PC-9 (cell line): ENCODE measurements around the gene GDPD5. TPM values are rescaled to one million over a fixed set of nuclear protein-coding genes. Genes with fewer than 3 reads are reported as not detected.

Experiments
- BruUV-seq: library from RNA; stranded (reverse); fragments of 400-500 nt; replicated peaks from 2 replicates; lab custom pipeline; 2021; lab: Mats Ljungman, UMichigan
- CTCF ChIA-PET: fragments of 300-600 bp; sonication (Branson Sonifier 250); formaldehyde crosslinking; loops from one replicate; lab custom pipeline; 2022; ENCODE audit warnings: antibody characterized with exemption; lab: Charles Lee
- POLR2A ChIA-PET: fragments of 300-600 bp; sonication (Branson Sonifier 250); formaldehyde crosslinking; loops from one replicate; lab custom pipeline; 2022; ENCODE audit warnings: antibody characterized with exemption; ENCODE audit not compliant: unreplicated experiment; lab: Charles Lee
- DNase-seq, 2 experiments: peaks; one replicate each; pipeline versions ENCODE4 v3.0.0 to v3.0.0-alpha.2; 2015 to 2022; ENCODE audit warnings: mixed read lengths in 1 of 2
- H2AFZ ChIP-seq: fragments of 200-600 bp; sonication (generic); 2 replicates; pipeline ENCODE4 v1.8.1; 2017; ENCODE audit warnings: antibody characterized with exemption
- H3F3A ChIP-seq: fragments of 200-600 bp; sonication (generic); 2 replicates; pipeline ENCODE4 v1.8.1; 2017; ENCODE audit warnings: antibody characterized with exemption, mild to moderate bottlenecking, low read depth; ENCODE audit not compliant: insufficient read depth
- H3K27ac ChIP-seq: fragments of 200-600 bp; sonication (generic); 2 replicates; pipeline ENCODE4 v1.6.1; 2016; ENCODE audit warnings: mixed run types
- H3K27me3 ChIP-seq: fragments of 200-600 bp; sonication (generic); 2 replicates; pipeline ENCODE4 v1.6.1; 2016; ENCODE audit warnings: low read depth, mixed run types; ENCODE audit not compliant: insufficient read depth
- H3K36me3 ChIP-seq: fragments of 200-600 bp; sonication (generic); 2 replicates; pipeline ENCODE4 v1.6.1; 2016; ENCODE audit warnings: low read depth, mixed run types
- H3K4me1 ChIP-seq: fragments of 200-600 bp; sonication (generic); replicated peaks from 2 replicates; pipeline ENCODE4 v1.6.1; 2016; ENCODE audit warnings: mixed run types; ENCODE audit not compliant: insufficient read depth
- H3K4me2 ChIP-seq: fragments of 200-600 bp; sonication (generic); 2 replicates; pipeline ENCODE4 v1.6.1; 2017; ENCODE audit warnings: mixed run types
- H3K4me3 ChIP-seq: fragments of 200-600 bp; sonication (generic); 2 replicates; pipeline ENCODE4 v1.6.1; 2016; ENCODE audit warnings: mixed run types
- H3K79me2 ChIP-seq: fragments of 200-600 bp; sonication (generic); 2 replicates; pipeline ENCODE4 v1.6.1; 2017; ENCODE audit warnings: low read depth, mixed run types
- H3K9me2 ChIP-seq: fragments of 200-600 bp; sonication (generic); 2 replicates; pipeline ENCODE4 v1.8.1; 2017; ENCODE audit warnings: mild to moderate bottlenecking; ENCODE audit not compliant: insufficient read depth
- H3K9me3 ChIP-seq: fragments of 200-600 bp; sonication (generic); 2 replicates; pipeline ENCODE4 v1.8.1; 2016; ENCODE audit warnings: low read depth; ENCODE audit not compliant: insufficient read depth
- H4K20me1 ChIP-seq: fragments of 200-600 bp; sonication (generic); 2 replicates; pipeline ENCODE4 v1.8.1; 2017; ENCODE audit not compliant: insufficient read depth
- EZH2 ChIP-seq: fragments of 200-600 bp; sonication (generic); IDR thresholded peaks from 2 replicates; pipeline ENCODE4 v1.8.0; 2017; ENCODE audit warnings: antibody characterized with exemption, low read depth
- intact Hi-C: fragments of 100-400 bp; cut with micrococcal nuclease; formaldehyde crosslinking; loops from one replicate; pipeline ENCODE4 v1.10.0; 2022; ENCODE audit not compliant: unreplicated experiment
- total RNA-seq: library from RNA; stranded (reverse); gene quantifications from 2 replicates; pipeline ENCODE4 v1.2.3, GENCODE V29; 2021
- TF ChIP-seq, protein P1 (sequence below): fragments of 200-600 bp; sonication (generic); conservative IDR thresholded peaks from 2 replicates; pipeline ENCODE4 v1.6.1; 2017; ENCODE audit warnings: mixed run types, antibody characterized with exemption, mild to moderate bottlenecking, moderate library complexity

The GDPD5 gene
- total RNA-seq, 1 experiment from 2014 or later, result 7.9 TPM

DNA sequence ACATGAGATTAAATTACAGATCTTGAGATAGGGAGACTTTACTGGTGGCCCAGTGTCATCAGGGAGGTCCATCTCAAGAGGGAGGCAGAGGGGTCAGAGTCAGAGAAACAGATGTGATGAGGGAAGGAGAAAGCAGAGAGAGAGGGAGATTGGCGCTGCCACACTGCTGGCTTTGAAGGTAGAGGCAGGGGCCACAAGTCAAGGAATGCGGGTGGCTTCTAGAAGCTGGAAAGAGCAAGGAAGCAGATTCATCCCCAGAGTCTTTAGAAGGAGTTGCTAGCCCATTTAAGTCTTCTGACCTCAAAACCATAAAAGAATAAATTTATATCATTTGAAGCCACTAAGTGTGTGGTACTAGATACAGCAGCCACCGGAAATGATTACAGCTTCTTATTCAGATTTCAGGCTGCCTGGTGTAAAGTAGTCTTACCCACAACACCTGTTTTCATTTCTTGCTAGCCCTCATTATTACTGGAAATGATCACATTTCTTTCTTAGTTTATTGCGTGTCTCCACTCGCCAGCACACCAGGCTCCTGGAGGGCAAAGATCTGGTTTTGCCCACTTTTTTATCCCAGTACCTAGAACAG, 23.7 kb upstream of the GDPD5 start:
- Histone ChIP-seq H3K36me3 (no peaks in the 10 kb centered on the region), H3K79me2 (no peaks in the 10 kb centered on the region), H2AFZ (no peak overlapping the region), H3K4me1 (no peaks in the 10 kb centered on the region), H3K9me2 (no peaks in the 10 kb centered on the region), H3K4me3 (no peak overlapping the region), H4K20me1 (no peaks in the 10 kb centered on the region), H3K27me3 (no peaks in the 10 kb centered on the region), H3K27ac (no peak overlapping the region), H3K4me2 (no peak overlapping the region), H3F3A (no peaks in the 10 kb centered on the region), H3K9me3 (no peaks in the 10 kb centered on the region)
- no peak for TF ChIP-seq EZH2
- TF ChIP-seq, protein P1, sequence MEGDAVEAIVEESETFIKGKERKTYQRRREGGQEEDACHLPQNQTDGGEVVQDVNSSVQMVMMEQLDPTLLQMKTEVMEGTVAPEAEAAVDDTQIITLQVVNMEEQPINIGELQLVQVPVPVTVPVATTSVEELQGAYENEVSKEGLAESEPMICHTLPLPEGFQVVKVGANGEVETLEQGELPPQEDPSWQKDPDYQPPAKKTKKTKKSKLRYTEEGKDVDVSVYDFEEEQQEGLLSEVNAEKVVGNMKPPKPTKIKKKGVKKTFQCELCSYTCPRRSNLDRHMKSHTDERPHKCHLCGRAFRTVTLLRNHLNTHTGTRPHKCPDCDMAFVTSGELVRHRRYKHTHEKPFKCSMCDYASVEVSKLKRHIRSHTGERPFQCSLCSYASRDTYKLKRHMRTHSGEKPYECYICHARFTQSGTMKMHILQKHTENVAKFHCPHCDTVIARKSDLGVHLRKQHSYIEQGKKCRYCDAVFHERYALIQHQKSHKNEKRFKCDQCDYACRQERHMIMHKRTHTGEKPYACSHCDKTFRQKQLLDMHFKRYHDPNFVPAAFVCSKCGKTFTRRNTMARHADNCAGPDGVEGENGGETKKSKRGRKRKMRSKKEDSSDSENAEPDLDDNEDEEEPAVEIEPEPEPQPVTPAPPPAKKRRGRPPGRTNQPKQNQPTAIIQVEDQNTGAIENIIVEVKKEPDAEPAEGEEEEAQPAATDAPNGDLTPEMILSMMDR, result no peak
- ChIA-PET CTCF (interaction anchor here (0.5 kb wide), 1 partner anchor 307 kb away, joined by 3 read pairs; no protein-coding TSS in a partner anchor), POLR2A (interaction anchor here (0.6 kb wide), 1 partner anchor 14 kb away, joined by 5 read pairs; no protein-coding TSS in a partner anchor)
- no peak for DNase-seq
- BruUV-seq, result no TSS peak
- intact Hi-C loops, result loop anchor here (5.0 kb wide), 4 partner anchors 253 to 1133 kb away; no protein-coding TSS in a partner anchor

DNA sequence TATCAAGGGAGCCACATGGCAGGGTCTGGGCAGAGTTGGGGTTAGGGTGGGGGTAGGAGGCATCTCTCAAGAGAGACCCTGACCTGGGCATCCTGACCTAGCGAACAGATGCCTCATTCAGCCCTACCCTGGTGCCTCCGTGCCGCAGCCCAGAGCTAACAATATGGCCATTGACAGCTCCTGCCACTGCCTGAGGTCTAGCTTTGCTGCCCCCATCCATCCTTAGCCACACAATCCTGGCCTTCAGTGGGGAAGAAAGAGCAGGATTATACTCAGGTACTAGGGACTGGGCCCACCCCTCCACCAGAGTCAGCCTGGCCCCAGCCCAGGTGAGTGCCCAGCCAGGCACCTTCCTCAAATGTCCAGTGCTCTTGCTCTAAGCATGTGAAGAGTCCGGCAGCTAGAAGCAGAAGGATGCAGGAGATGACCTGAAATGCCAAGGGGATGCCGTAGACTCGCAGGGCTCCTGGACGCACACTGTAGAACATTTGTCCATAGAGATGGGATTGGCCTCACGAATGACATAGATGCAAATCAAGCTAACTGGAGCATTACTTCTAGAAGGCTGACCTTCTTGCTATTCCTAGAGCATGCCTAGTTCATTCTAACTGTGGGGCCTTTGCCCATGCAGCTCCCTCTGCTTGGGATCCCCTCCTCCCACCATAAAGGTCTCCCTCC, 23.0 kb upstream of the GDPD5 start:
- H3F3A ChIP-seq, result no peaks in the 10 kb centered on the region
- H3K4me3 ChIP-seq, result no peak overlapping the region
- intact Hi-C loops, result loop anchor here (5.0 kb wide), 4 partner anchors 254 to 1134 kb away; no protein-coding TSS in a partner anchor
- H3K4me2 ChIP-seq, result no peak overlapping the region
- no peaks in the 10 kb centered on the region for H3K27me3 ChIP-seq
- DNase-seq, result no peak
- no peaks in the 10 kb centered on the region for H3K79me2 ChIP-seq
- TF ChIP-seq, protein P1, result no peak
- TF ChIP-seq EZH2, result no peak
- CTCF ChIA-PET, result no interaction called here
- H3K4me1 ChIP-seq, result no peaks in the 10 kb centered on the region
- no peaks in the 10 kb centered on the region for H4K20me1 ChIP-seq
- H2AFZ ChIP-seq, result no peak overlapping the region
- no peak overlapping the region for H3K27ac ChIP-seq
- POLR2A ChIA-PET, result interaction anchor here (0.6 kb wide), 1 partner anchor 13 kb away, joined by 5 read pairs; no protein-coding TSS in a partner anchor
- no peaks in the 10 kb centered on the region for H3K9me3 ChIP-seq
- BruUV-seq, result no TSS peak
- no peaks in the 10 kb centered on the region for H3K36me3 ChIP-seq
- no peaks in the 10 kb centered on the region for H3K9me2 ChIP-seq

DNA sequence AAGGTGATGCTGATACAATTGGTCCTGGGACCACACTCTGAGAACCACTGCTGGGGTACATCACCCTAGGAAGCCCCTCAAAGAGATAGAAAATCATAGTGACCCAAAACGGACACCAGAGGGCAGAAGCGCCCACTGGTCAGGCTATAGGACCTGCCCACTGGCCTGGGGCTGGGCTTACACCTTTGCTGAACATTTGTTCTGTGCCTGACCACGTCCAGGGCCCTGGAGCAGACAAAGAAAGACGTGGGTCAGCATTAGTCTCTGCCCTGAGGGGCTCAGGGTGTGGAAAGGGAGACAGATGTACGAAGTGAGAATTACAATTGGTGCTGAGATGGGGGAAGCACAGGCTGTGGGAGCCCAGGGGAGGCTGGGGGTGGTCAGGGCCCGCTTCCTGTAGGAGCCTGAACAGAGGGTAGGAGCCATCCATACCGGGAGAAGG, 21.9 kb upstream of the GDPD5 start:
- H3K4me2 ChIP-seq, result peak overlapping the region; percentile 14; the same call in 1 of the 2 replicates
- no peaks in the 10 kb centered on the region for H3F3A ChIP-seq
- no peak overlapping the region for H3K27ac ChIP-seq

More for the DNA sequence above, 21.9 kb upstream of the GDPD5 start:
- Histone ChIP-seq H3K4me1 (no peaks in the 10 kb centered on the region), H3K9me3 (no peaks in the 10 kb centered on the region), H2AFZ (no peak overlapping the region), H3K36me3 (no peaks in the 10 kb centered on the region), H3K9me2 (no peaks in the 10 kb centered on the region), H3K79me2 (no peaks in the 10 kb centered on the region), H3K27me3 (no peaks in the 10 kb centered on the region), H3K4me3 (no peak overlapping the region), H4K20me1 (no peaks in the 10 kb centered on the region)
- ChIA-PET CTCF (no interaction called here), POLR2A (no interaction called here)
- intact Hi-C loops, result loop anchor here (1.0 to 5.0 kb wide), 7 partner anchors 159 to 1135 kb away; partner anchors contain the start of gene WNT11
- no peak for TF ChIP-seq EZH2
- TF ChIP-seq, protein P1, result peak; percentile 98
- peak; percentile 61 to 72 for DNase-seq
- no TSS peak for BruUV-seq
